K562 (cell line): ENCODE measurements around the gene SLC2A4. TPM values are rescaled to one million over a fixed set of nuclear protein-coding genes. Genes with fewer than 3 reads are reported as not detected.

Experiments
- CHD1 ChIP-seq: fragments of 200-600 bp; sonication (generic); IDR thresholded peaks from one replicate; pipeline ENCODE4 v1.6.1; 2012; ENCODE audit warnings: mild to moderate bottlenecking, moderate library complexity, low read length, inconsistent platforms
- GTF3C2 ChIP-seq: IDR thresholded peaks from 3 replicates; pipeline ENCODE4 v1.6.1; 2011; ENCODE audit warnings: borderline replicate concordance, mild to moderate bottlenecking, moderate library complexity; ENCODE audit not compliant: insufficient read length; ENCODE audit errors: extremely low read depth
- HNRNPUL1 ChIP-seq: fragments of 200-400 bp; formaldehyde crosslinking; IDR thresholded peaks from 2 replicates; pipeline ENCODE4 v1.6.1; 2017; ENCODE audit warnings: low read length
- ID3 ChIP-seq, 2 experiments: fragments of 250-450 bp in 1 of 2; fragments of 450-650 bp in 1 of 2; sonication (Bioruptor Pico) in 1 of 2; IDR thresholded peaks; 2 replicates each; pipeline versions ENCODE4 v1.6.1 to v1.8.0; 2016 to 2021; ENCODE audit warnings: mild to moderate bottlenecking in 2 of 2, moderate library complexity in 2 of 2, missing compliant biosample characterization in 1 of 2, missing genetic modification characterization in 1 of 2
- NFIC ChIP-seq: fragments of 450-650 bp; IDR thresholded peaks from 2 replicates; pipeline ENCODE4 v1.6.1; 2017; ENCODE audit warnings: mild to moderate bottlenecking, inconsistent platforms
- PATZ1 ChIP-seq: fragments of 250-450 bp; sonication (Bioruptor Pico); IDR thresholded peaks from 2 replicates; pipeline ENCODE4 v1.5.0; 2020; ENCODE audit warnings: mild to moderate bottlenecking, borderline replicate concordance
- REST ChIP-seq, 2 experiments: fragments of 450-650 bp; formaldehyde crosslinking in 1 of 2; IDR thresholded peaks; 2 replicates each; pipeline versions ENCODE4 v1.4.0 to v1.6.1; 2014 to 2020; ENCODE audit warnings: mild to moderate bottlenecking in 2 of 2, borderline replicate concordance in 1 of 2, low read depth in 1 of 2
- SREBF2 ChIP-seq: sonication (generic); formaldehyde crosslinking; IDR thresholded peaks from 2 replicates; pipeline ENCODE4 v1.4.0; 2020; ENCODE audit warnings: mild to moderate bottlenecking, missing genetic modification reagents
- SUPT5H ChIP-seq: fragments of 450-650 bp; IDR thresholded peaks from 2 replicates; pipeline ENCODE4 v1.6.1; 2016
- TCF3 ChIP-seq: sonication (generic); formaldehyde crosslinking; IDR thresholded peaks from 2 replicates; pipeline ENCODE4 v1.4.0; 2020; ENCODE audit warnings: mild to moderate bottlenecking, missing genetic modification reagents
- ZFP1 ChIP-seq: fragments of 450-650 bp; formaldehyde crosslinking; IDR thresholded peaks from 2 replicates; pipeline ENCODE4 v1.4.0; 2020; ENCODE audit warnings: mild to moderate bottlenecking, mixed read lengths
- ZNF778 ChIP-seq: fragments of 450-650 bp; formaldehyde crosslinking; IDR thresholded peaks from 2 replicates; pipeline ENCODE4 v1.4.0; 2020; ENCODE audit warnings: mild to moderate bottlenecking, moderate library complexity
- polyA plus RNA-seq, 8 experiments: library from polyadenylated mRNA; depleted of rRNA in 4 of 8; stranded (reverse) in 5 of 8; unstranded in 3 of 8; fragments of >200 nt; fragmentation: Nextera tagmentation in 2 of 8; fragmentation: Illumina TruSeq in 1 of 8; extraction: Ambion mirVana in 2 of 8; extraction: Trizol in 1 of 8; gene quantifications; 2 replicates each; pipeline versions ENCODE4 v1.2.1 to v1.2.3, GENCODE V29; 2011 to 2014; ENCODE audit warnings: inconsistent platforms in 1 of 8, missing spikeins in 1 of 8
- total RNA-seq, 7 experiments: library from RNA; depleted of rRNA in 6 of 7; stranded (reverse); fragments of >200 nt in 6 of 7; fragmentation: Illumina TruSeq in 2 of 7; extraction: Trizol in 2 of 7; gene quantifications; 2 replicates each; pipeline versions ENCODE4 v1.2.1 to v1.2.3, GENCODE V29; 2011 to 2021; ENCODE audit warnings: low replicate concordance in 1 of 7

SLC2A4 gene
- total and polyA plus RNA-seq, 9 of the 15 experiments (the other 6 are each of a cell fraction or from before 2014, with no cell fraction given): 0.74 to 3.5 (median 1.6) TPM

GRCh38 chr17:7308625-7309433 is 27.3 kb downstream of the SLC2A4 start (continued):
- TF ChIP-seq ID3 (CRISPR knock-in tag; IDR thresholded peaks at IDR 0.05): no peak
- TF ChIP-seq ID3 (tag; IDR thresholded peaks at IDR 0.05): no peak
- peak; percentile 86 for TF ChIP-seq CHD1
- TF ChIP-seq REST (IDR thresholded peaks at IDR 0.05; ENCODE audit: borderline replicate concordance): peak; percentile 37; the same call in 1 of the 2 replicates
- no peak for TF ChIP-seq REST (CRISPR knock-in tag; IDR thresholded peaks at IDR 0.05; ENCODE audit: low read depth)
- TF ChIP-seq PATZ1 (CRISPR knock-in tag): no peak
- TF ChIP-seq ZNF778 (CRISPR knock-in tag): no peak
- TF ChIP-seq NFIC: 0 out of 2 replicates have a peak, but pooled peaks have one; percentile 31
- no peak for TF ChIP-seq ZFP1
- peak; percentile 81 for TF ChIP-seq SUPT5H
- peak; percentile 68; the same call in 1 of the 2 replicates for TF ChIP-seq HNRNPUL1
- TF ChIP-seq GTF3C2: no peak
- no peak for TF ChIP-seq SREBF2 (CRISPR knock-in tag)
- TF ChIP-seq TCF3 (CRISPR knock-in tag): no peak
